GM12878 (cell line): ENCODE data around the gene AIG1. TPM values are rescaled to one million over a fixed set of nuclear protein-coding genes. Genes with fewer than 3 reads are reported as not detected.

Source experiments
- ATAC-seq: fragments of 200-7000 bp; cut with Tn5 transposase; 3 replicates; pipeline ENCODE4 v1.9.1; 2020; ENCODE audit warnings: mild to moderate bottlenecking, moderate library complexity
- BruUV-seq: library from RNA; stranded (reverse); fragments of 400-500 nt; replicated peaks from 2 replicates; lab custom pipeline; 2021; lab: Mats Ljungman, UMichigan
- CTCF ChIA-PET: fragments of 300-600 bp; sonication (Branson Sonifier 250); formaldehyde crosslinking; extraction: SDS; loops from one replicate; lab custom pipeline; 2021; ENCODE audit warnings: inconsistent platforms; lab: Yijun Ruan, JAX
- POLR2A ChIA-PET: fragments of 350-600 bp; formaldehyde crosslinking; extraction: SDS; loops from one replicate; lab custom pipeline; 2021; ENCODE audit warnings: inconsistent platforms; lab: Charles Lee
- RAD21 ChIA-PET: fragments of 300-600 bp; sonication (Branson Sonifier 250); formaldehyde crosslinking; loops from one replicate; lab custom pipeline; 2023; ENCODE audit warnings: antibody characterized with exemption; ENCODE audit not compliant: unreplicated experiment; lab: Charles Lee
- SMC1A ChIA-PET: fragments of 300-600 bp; sonication (Branson Sonifier 250); formaldehyde crosslinking; loops from one replicate; lab custom pipeline; 2023; ENCODE audit not compliant: unreplicated experiment, uncharacterized antibody; lab: Charles Lee
- DNase-seq: peaks from one replicate; pipeline ENCODE4 v3.0.0-alpha.2; 2011; ENCODE audit warnings: low read depth, low spot score
- FAIRE-seq: peaks from 3 replicates; lab custom pipeline; 2011; peaks lifted over from hg19 to GRCh38; lab: Jason Lieb, UNC
- H2AFZ ChIP-seq: 2 replicates; pipeline ENCODE4 v1.6.0; 2011; ENCODE audit warnings: low read depth, low read length, control low read depth; ENCODE audit not compliant: control insufficient read depth
- H3K27ac ChIP-seq: 2 replicates; pipeline ENCODE4 v1.5.1; 2011; ENCODE audit warnings: control low read depth; ENCODE audit not compliant: control insufficient read depth, insufficient read depth
- H3K27me3 ChIP-seq, 2 experiments: replicated peaks in 1 of 2; 2 replicates each; pipeline versions ENCODE4 v1.6.0 to v1.6.1; 2011; ENCODE audit warnings: low read length in 1 of 2; ENCODE audit not compliant: control insufficient read depth in 2 of 2, insufficient read depth in 2 of 2
- H3K36me3 ChIP-seq, 2 experiments: 2 replicates each; pipeline ENCODE4 v1.5.1; 2011; ENCODE audit warnings: low read length in 1 of 2; ENCODE audit not compliant: control insufficient read depth in 2 of 2, insufficient read depth in 2 of 2
- H3K4me1 ChIP-seq: 2 replicates; pipeline ENCODE4 v1.6.1; 2011; ENCODE audit warnings: mild to moderate bottlenecking, low read length, moderate library complexity, mixed read lengths; ENCODE audit not compliant: control insufficient read depth, insufficient read depth
- H3K4me2 ChIP-seq: 2 replicates; pipeline ENCODE4 v1.6.0; 2011; ENCODE audit warnings: control low read depth; ENCODE audit not compliant: control insufficient read depth, insufficient read depth
- H3K4me3 ChIP-seq: fragments of 200-600 bp; sonication (generic); 2 replicates; pipeline ENCODE4 v1.5.1; 2016
- H3K79me2 ChIP-seq: 2 replicates; pipeline ENCODE4 v1.6.0; 2011; ENCODE audit warnings: low read length; ENCODE audit not compliant: control insufficient read depth, insufficient read depth
- H3K9ac ChIP-seq: 2 replicates; pipeline ENCODE4 v1.8.0; 2011; ENCODE audit warnings: low read length, control low read depth, mixed read lengths; ENCODE audit not compliant: control insufficient read depth, insufficient read depth
- H3K9me3 ChIP-seq: replicated peaks from 3 replicates; pipeline ENCODE4 v1.5.1; 2011; ENCODE audit warnings: mild to moderate bottlenecking, low read length; ENCODE audit not compliant: control insufficient read depth, insufficient read depth
- H4K20me1 ChIP-seq: 2 replicates; pipeline ENCODE4 v1.6.0; 2011; ENCODE audit not compliant: control insufficient read depth, insufficient read depth
- EGR1 ChIP-seq, 2 experiments: IDR thresholded peaks; 1 replicate in 1 of 2; 2 replicates in 1 of 2; pipeline ENCODE4 v1.6.1; 2011 to 2012; ENCODE audit warnings: low read depth in 2 of 2, low read length in 2 of 2, borderline replicate concordance in 1 of 2, mild to moderate bottlenecking in 1 of 2, moderate library complexity in 1 of 2
- EP300 ChIP-seq, 2 experiments: fragments of 150-350 bp in 1 of 2; IDR thresholded peaks; 2 replicates each; pipeline ENCODE4 v1.6.1; 2011 to 2012; ENCODE audit warnings: low read depth in 2 of 2, low read length in 2 of 2, borderline replicate concordance in 1 of 2, improper control_type of control experiment in 1 of 2, inconsistent platforms in 1 of 2; ENCODE audit not compliant: control insufficient read depth in 1 of 2
- GABPA ChIP-seq: IDR thresholded peaks from 2 replicates; pipeline ENCODE4 v1.6.1; 2014; ENCODE audit warnings: antibody characterized with exemption, low read depth, mild to moderate bottlenecking, inconsistent platforms
- KAT2A ChIP-seq: conservative IDR thresholded peaks from 2 replicates; pipeline ENCODE4 v1.6.1; 2011; ENCODE audit warnings: low read depth, low read length; ENCODE audit not compliant: control insufficient read depth
- MAX ChIP-seq: IDR thresholded peaks from 2 replicates; pipeline ENCODE4 v1.6.1; 2012; ENCODE audit warnings: low read depth, low read length, improper control_type of control experiment
- MYC ChIP-seq: IDR thresholded peaks from 2 replicates; pipeline ENCODE4 v1.6.1; 2011; ENCODE audit warnings: mild to moderate bottlenecking, low read length, moderate library complexity, inconsistent platforms; ENCODE audit not compliant: insufficient read depth, insufficient replicate concordance, insufficient read length, severe bottlenecking
- NFYA ChIP-seq: IDR thresholded peaks from 2 replicates; pipeline ENCODE4 v1.6.1; 2011; ENCODE audit warnings: low read depth, mild to moderate bottlenecking, low read length, improper control_type of control experiment, borderline replicate concordance
- REST ChIP-seq: IDR thresholded peaks from 2 replicates; pipeline ENCODE4 v1.6.1; 2012; ENCODE audit warnings: mild to moderate bottlenecking, low read depth, low read length
- WGBS: methylation state at CpG from one replicate; pipeline ENCODE4 v1.1.6; 2016; ENCODE audit warnings: low lambda C conversion rate; ENCODE audit not compliant: insufficient replicate concordance, insufficient coverage; ENCODE audit errors: missing lambda C conversion rate; 5-methylcytosine and 5-hydroxymethylcytosine counted together
- in situ Hi-C: fragments of 300-500 bp; cut with MboI; formaldehyde crosslinking; loops from 9 replicates; pipeline ENCODE4 v1.14.3; 2018; ENCODE audit warnings: mixed read lengths
- intact Hi-C: fragments of 100-400 bp; cut with micrococcal nuclease; formaldehyde crosslinking; loops from one replicate; pipeline ENCODE4 v1.14.2; 2022; ENCODE audit not compliant: unreplicated experiment
- polyA plus RNA-seq, 11 experiments: library from polyadenylated mRNA; depleted of rRNA in 4 of 11; unstranded in 6 of 11; stranded (reverse) in 5 of 11; fragments of >200 nt; fragmentation: Nextera tagmentation in 4 of 11; fragmentation: Illumina TruSeq in 1 of 11; extraction: Ambion mirVana in 4 of 11; extraction: Trizol in 1 of 11; gene quantifications; 1 replicate in 1 of 11; 2 replicates in 10 of 11; pipeline versions ENCODE4 v1.2.1 to v1.2.3, GENCODE V29; 2011 to 2016; ENCODE audit warnings: inconsistent platforms in 2 of 11, missing spikeins in 2 of 11, low read depth in 1 of 11
- total RNA-seq, 4 experiments: library from RNA; depleted of rRNA in 3 of 4; stranded (reverse); fragments of >200 nt in 3 of 4; fragmentation: Illumina TruSeq in 1 of 4; extraction: Trizol in 1 of 4; gene quantifications; 2 replicates each; pipeline versions ENCODE4 v1.2.1 to v1.2.3, GENCODE V29; 2013 to 2021

Gene AIG1
- total and polyA plus RNA-seq, 10 of the 15 experiments (the other 5 are each of a cell fraction or from before 2014, with no cell fraction given): 27.0 to 74.5 (median 36.4) TPM

GRCh38 chr6:143362192-143362558, 301.5 kb downstream of the AIG1 start:
- Histone ChIP-seq H3K9me3 (no peaks in the 10 kb centered on the region), H3K27ac (no peak overlapping the region), H3K9ac (no peak overlapping the region), H2AFZ (no peak overlapping the region), H3K36me3 (no peaks in the 10 kb centered on the region), H3K27me3 (no peaks in the 10 kb centered on the region), H3K4me1 (no peaks in the 10 kb centered on the region), H3K4me2 (no peak overlapping the region), H4K20me1 (no peaks in the 10 kb centered on the region), H3K79me2 (no peaks in the 10 kb centered on the region), H3K4me3 (no peak overlapping the region)
- SMC1A ChIA-PET: no interaction called here
- no peak for DNase-seq
- no peak for FAIRE-seq
- POLR2A ChIA-PET: no interaction called here
- no peak for ATAC-seq
- RAD21 ChIA-PET: no interaction called here
- 68% methylated on average over 2 of the region's 2 CpGs for WGBS
- intact Hi-C loops (no loop called here), in situ Hi-C loops (no loop called here)
- TF ChIP-seq KAT2A (no peak), REST (no peak), GABPA (no peak), MYC (no peak), MAX (no peak), EGR1 (IDR thresholded peaks at IDR 0.05; ENCODE audit: borderline replicate concordance in 1 of 2, low read depth in 2 of 2, low read length in 2 of 2) (no peak), NFYA (no peak), EP300 (IDR thresholded peaks at IDR 0.05; ENCODE audit: borderline replicate concordance in 1 of 2, control insufficient read depth in 1 of 2, low read depth in 2 of 2, low read length in 2 of 2) (no peak)
- no TSS peak for BruUV-seq
- CTCF ChIA-PET: no interaction called here
